ENCODE results near the gene STYX.

- TF ChIP-seq CTCF (IDR thresholded peaks at IDR 0.05) = no peak
- TF ChIP-seq EP300 (IDR thresholded peaks at IDR 0.05; ENCODE audit: low read depth) = no peak
- no peak for TF ChIP-seq POLR2A (IDR thresholded peaks at IDR 0.05)
Observed at GRCh38 chr14:52723514-52724359, 6.2 kb upstream of the STYX start.

Measured in transverse colon (tissue), 3 donors.